Hepatocyte (in vitro differentiated cells): ENCODE data around the gene PRSS22. TPM values are rescaled to one million over a fixed set of nuclear protein-coding genes. Genes with fewer than 3 reads are reported as not detected.

Source experiments
- DNase-seq: peaks from one replicate; pipeline ENCODE4 v3.0.0-alpha.2; 2016; ENCODE audit warnings: low spot score
- H2AFZ ChIP-seq: fragments of 200-600 bp; sonication (generic); 2 replicates; pipeline ENCODE4 v1.6.0; 2016; ENCODE audit warnings: antibody characterized with exemption, mild to moderate bottlenecking
- H3K27ac ChIP-seq: fragments of 200-600 bp; sonication (generic); 2 replicates; pipeline ENCODE4 v1.5.1; 2016; ENCODE audit warnings: mild to moderate bottlenecking
- H3K27me3 ChIP-seq: fragments of 200-600 bp; sonication (generic); 2 replicates; pipeline ENCODE4 v1.6.1; 2016
- H3K36me3 ChIP-seq: fragments of 200-600 bp; sonication (generic); replicated peaks from 2 replicates; pipeline ENCODE4 v1.5.1; 2016; ENCODE audit warnings: low read depth; ENCODE audit not compliant: insufficient read depth
- H3K4me1 ChIP-seq: fragments of 200-600 bp; sonication (generic); 2 replicates; pipeline ENCODE4 v1.5.1; 2016; ENCODE audit warnings: mild to moderate bottlenecking, moderate library complexity; ENCODE audit not compliant: insufficient read depth
- H3K4me2 ChIP-seq: fragments of 200-600 bp; sonication (generic); 2 replicates; pipeline ENCODE4 v1.6.0; 2016
- H3K4me3 ChIP-seq: fragments of 200-600 bp; sonication (generic); 2 replicates; pipeline ENCODE4 v1.5.1; 2016; ENCODE audit warnings: mild to moderate bottlenecking
- H3K79me2 ChIP-seq: fragments of 200-600 bp; sonication (generic); 2 replicates; pipeline ENCODE4 v1.6.0; 2017; ENCODE audit warnings: mild to moderate bottlenecking
- H3K9me2 ChIP-seq: fragments of 200-600 bp; sonication (generic); replicated peaks from 2 replicates; pipeline ENCODE4 v1.6.0; 2017; ENCODE audit warnings: mild to moderate bottlenecking; ENCODE audit not compliant: insufficient read depth
- H3K9me3 ChIP-seq: fragments of 200-600 bp; sonication (generic); 2 replicates; pipeline ENCODE4 v1.5.1; 2016; ENCODE audit warnings: low read depth, mild to moderate bottlenecking
- H4K20me1 ChIP-seq: fragments of 200-600 bp; sonication (generic); 2 replicates; pipeline ENCODE4 v1.6.0; 2016; ENCODE audit warnings: mild to moderate bottlenecking; ENCODE audit not compliant: insufficient read depth, poor library complexity, severe bottlenecking
- EZH2 ChIP-seq: fragments of 200-600 bp; sonication (generic); IDR thresholded peaks from 2 replicates; pipeline ENCODE4 v1.6.1; 2016; ENCODE audit warnings: antibody characterized with exemption, mild to moderate bottlenecking, borderline replicate concordance
- EZH2phosphoT487 ChIP-seq: fragments of 200-600 bp; sonication (generic); IDR thresholded peaks from one replicate; pipeline ENCODE4 v1.6.1; 2018; ENCODE audit warnings: antibody characterized with exemption, mild to moderate bottlenecking, low read depth, moderate library complexity; ENCODE audit not compliant: unreplicated experiment, severe bottlenecking
- WGBS: methylation state at CpG from one replicate; pipeline ENCODE4 v1.1.6; 2016; ENCODE audit warnings: low lambda C conversion rate; ENCODE audit errors: missing lambda C conversion rate; 5-methylcytosine and 5-hydroxymethylcytosine counted together
- polyA plus RNA-seq: library from polyadenylated mRNA; unstranded; fragments of >200 nt; fragmentation: Nextera tagmentation; extraction: Ambion mirVana; gene quantifications from 2 replicates; pipeline ENCODE4 v1.2.1, GENCODE V29; 2016
- total RNA-seq: library from RNA; depleted of rRNA; stranded (reverse); fragments of >200 nt; gene quantifications from 2 replicates; pipeline ENCODE4 v1.2.3, GENCODE V29; 2014
- TF ChIP-seq, protein P1 (sequence below): fragments of 200-600 bp; sonication (generic); IDR thresholded peaks from 2 replicates; pipeline ENCODE4 v1.5.1; 2016; ENCODE audit warnings: antibody characterized with exemption, mild to moderate bottlenecking; ENCODE audit not compliant: poor library complexity

PRSS22 gene
- total and polyA plus RNA-seq, 2 experiments from 2014 or later: 60.2 to 66.3 TPM

DNA sequence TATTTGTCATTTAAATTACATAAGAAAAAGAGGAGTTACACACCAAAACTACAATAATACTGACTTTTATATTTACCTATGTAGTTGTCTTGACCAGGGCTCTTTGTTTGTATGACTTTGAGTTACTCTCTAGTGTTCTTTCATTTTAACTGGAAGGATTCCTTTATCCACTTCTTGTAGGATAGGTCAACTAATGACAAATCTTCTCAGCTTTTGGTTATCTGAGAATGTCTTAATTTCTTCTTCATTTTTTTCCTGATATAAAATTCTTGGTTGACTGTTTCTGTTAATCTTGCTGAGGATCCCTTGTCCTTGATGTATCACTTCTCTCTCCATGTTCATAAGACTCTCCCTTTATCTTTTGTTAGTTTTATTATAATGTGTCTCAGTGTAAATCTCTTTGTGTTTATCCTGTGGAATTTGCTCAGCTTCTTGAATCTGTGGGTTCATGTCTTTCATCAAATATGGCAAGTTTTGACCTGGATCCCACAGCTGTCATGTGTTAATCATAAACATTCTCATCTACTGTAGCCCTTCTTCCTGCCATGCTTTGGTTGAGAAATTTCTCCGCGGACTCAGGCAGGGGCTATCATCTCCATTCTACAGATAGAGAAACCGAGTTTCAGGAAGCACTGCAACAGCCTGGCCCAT, 54.3 kb downstream of the PRSS22 start:
- no peaks in the 10 kb centered on the region for H3K36me3 ChIP-seq
- no peaks in the 10 kb centered on the region for H3K27me3 ChIP-seq
- H3K9me3 ChIP-seq: no peaks in the 10 kb centered on the region
- no peak for TF ChIP-seq EZH2phosphoT487
- TF ChIP-seq EZH2: no peak
- TF ChIP-seq, protein P1, sequence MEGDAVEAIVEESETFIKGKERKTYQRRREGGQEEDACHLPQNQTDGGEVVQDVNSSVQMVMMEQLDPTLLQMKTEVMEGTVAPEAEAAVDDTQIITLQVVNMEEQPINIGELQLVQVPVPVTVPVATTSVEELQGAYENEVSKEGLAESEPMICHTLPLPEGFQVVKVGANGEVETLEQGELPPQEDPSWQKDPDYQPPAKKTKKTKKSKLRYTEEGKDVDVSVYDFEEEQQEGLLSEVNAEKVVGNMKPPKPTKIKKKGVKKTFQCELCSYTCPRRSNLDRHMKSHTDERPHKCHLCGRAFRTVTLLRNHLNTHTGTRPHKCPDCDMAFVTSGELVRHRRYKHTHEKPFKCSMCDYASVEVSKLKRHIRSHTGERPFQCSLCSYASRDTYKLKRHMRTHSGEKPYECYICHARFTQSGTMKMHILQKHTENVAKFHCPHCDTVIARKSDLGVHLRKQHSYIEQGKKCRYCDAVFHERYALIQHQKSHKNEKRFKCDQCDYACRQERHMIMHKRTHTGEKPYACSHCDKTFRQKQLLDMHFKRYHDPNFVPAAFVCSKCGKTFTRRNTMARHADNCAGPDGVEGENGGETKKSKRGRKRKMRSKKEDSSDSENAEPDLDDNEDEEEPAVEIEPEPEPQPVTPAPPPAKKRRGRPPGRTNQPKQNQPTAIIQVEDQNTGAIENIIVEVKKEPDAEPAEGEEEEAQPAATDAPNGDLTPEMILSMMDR: no peak
- H3K4me1 ChIP-seq: peaks cover 9% of the 10 kb centered on the region
- H3K79me2 ChIP-seq: no peaks in the 10 kb centered on the region
- H3K4me2 ChIP-seq: no peak overlapping the region
- no peaks in the 10 kb centered on the region for H3K9me2 ChIP-seq
- H4K20me1 ChIP-seq: no peaks in the 10 kb centered on the region
- H2AFZ ChIP-seq: no peak overlapping the region
- DNase-seq: no peak
- WGBS: 84% methylated on average over 3 of the region's 3 CpGs
- no peak overlapping the region for H3K27ac ChIP-seq
- no peak overlapping the region for H3K4me3 ChIP-seq

Other genes with a start within 250 kb of the PRSS22 start
- gene KCTD5, start 175.6 kb downstream of the PRSS22 start, total RNA-seq: 22.7 and 31.5 TPM in 2 replicates
- gene KCTD5, start 175.6 kb downstream of the PRSS22 start, polyA plus RNA-seq: 24.5 and 32.2 TPM in 2 replicates
- 1.4 and 4.3 TPM in 2 replicates for gene PRSS27, start 137.9 kb downstream of the PRSS22 start, total RNA-seq
- gene PRSS27, start 137.9 kb downstream of the PRSS22 start, polyA plus RNA-seq: 1.4 and 4.8 TPM in 2 replicates
- 82.9 and 142 TPM in 2 replicates for gene SRRM2, start 105.5 kb downstream of the PRSS22 start, total RNA-seq
- 403 and 666 TPM in 2 replicates for gene SRRM2, start 105.5 kb downstream of the PRSS22 start, polyA plus RNA-seq
- 255 and 540 TPM in 2 replicates for gene ELOB, start 80.9 kb downstream of the PRSS22 start, total RNA-seq
- 627 and 642 TPM in 2 replicates for gene ELOB, start 80.9 kb downstream of the PRSS22 start, polyA plus RNA-seq
- 0.20 TPM in 1 of 2 replicates, not detected in the other for gene PRSS33, start 70.6 kb downstream of the PRSS22 start, total RNA-seq
- not detected in 2 replicates for gene PRSS33, start 70.6 kb downstream of the PRSS22 start, polyA plus RNA-seq
- gene PRSS41, start 59.7 kb downstream of the PRSS22 start, total RNA-seq: not detected in 2 replicates
- gene PRSS41, start 59.7 kb downstream of the PRSS22 start, polyA plus RNA-seq: not detected in 2 replicates
- not detected in 2 replicates for gene PRSS21, start 40.9 kb downstream of the PRSS22 start, total RNA-seq
- not detected in 2 replicates for gene PRSS21, start 40.9 kb downstream of the PRSS22 start, polyA plus RNA-seq
- gene ZG16B, start 27.9 kb downstream of the PRSS22 start, total RNA-seq: 4.3 and 5.4 TPM in 2 replicates
- 4.9 and 7.9 TPM in 2 replicates for gene ZG16B, start 27.9 kb downstream of the PRSS22 start, polyA plus RNA-seq
- gene FLYWCH2, start 25.0 kb upstream of the PRSS22 start, total RNA-seq: 31.6 and 45.1 TPM in 2 replicates
- gene FLYWCH2, start 25.0 kb upstream of the PRSS22 start, polyA plus RNA-seq: 33.1 and 40.0 TPM in 2 replicates
- 11.7 and 14.6 TPM in 2 replicates for gene FLYWCH1, start 53.8 kb upstream of the PRSS22 start, total RNA-seq
- gene FLYWCH1, start 53.8 kb upstream of the PRSS22 start, polyA plus RNA-seq: 16.9 and 17.1 TPM in 2 replicates
- 0.52 and 3.6 TPM in 2 replicates for gene KREMEN2, start 106.1 kb upstream of the PRSS22 start, total RNA-seq
- gene KREMEN2, start 106.1 kb upstream of the PRSS22 start, polyA plus RNA-seq: 4.9 and 5.8 TPM in 2 replicates
- gene PAQR4, start 111.2 kb upstream of the PRSS22 start, total RNA-seq: 2.8 and 4.5 TPM in 2 replicates
- 3.7 and 8.3 TPM in 2 replicates for gene PAQR4, start 111.2 kb upstream of the PRSS22 start, polyA plus RNA-seq
- 5.5 and 7.7 TPM in 2 replicates for gene PKMYT1, start 122.3 kb upstream of the PRSS22 start, total RNA-seq
- gene PKMYT1, start 122.3 kb upstream of the PRSS22 start, polyA plus RNA-seq: 17.1 and 21.0 TPM in 2 replicates
- gene CLDN9, start 154.8 kb upstream of the PRSS22 start, total RNA-seq: 2.0 and 3.5 TPM in 2 replicates
- 8.9 and 9.0 TPM in 2 replicates for gene CLDN9, start 154.8 kb upstream of the PRSS22 start, polyA plus RNA-seq
- gene CLDN6, start 160.0 kb upstream of the PRSS22 start, total RNA-seq: 258 and 297 TPM in 2 replicates
- gene CLDN6, start 160.0 kb upstream of the PRSS22 start, polyA plus RNA-seq: 568 and 574 TPM in 2 replicates
- gene TNFRSF12A, start 162.2 kb upstream of the PRSS22 start, total RNA-seq: 126 and 127 TPM in 2 replicates
- 385 and 452 TPM in 2 replicates for gene TNFRSF12A, start 162.2 kb upstream of the PRSS22 start, polyA plus RNA-seq
- 19.7 and 35.7 TPM in 2 replicates for gene HCFC1R1, start 165.8 kb upstream of the PRSS22 start, total RNA-seq
- 158 and 201 TPM in 2 replicates for gene HCFC1R1, start 165.8 kb upstream of the PRSS22 start, polyA plus RNA-seq
- gene THOC6, start 165.9 kb upstream of the PRSS22 start, total RNA-seq: 35.6 and 41.2 TPM in 2 replicates
- gene THOC6, start 165.9 kb upstream of the PRSS22 start, polyA plus RNA-seq: 79.4 and 86.2 TPM in 2 replicates
- 10.0 and 12.3 TPM in 2 replicates for gene BICDL2, start 178.8 kb upstream of the PRSS22 start, total RNA-seq
- 11.8 and 12.8 TPM in 2 replicates for gene BICDL2, start 178.8 kb upstream of the PRSS22 start, polyA plus RNA-seq
- gene MMP25, start 188.4 kb upstream of the PRSS22 start, total RNA-seq: 0.60 TPM in 1 of 2 replicates, not detected in the other
- gene MMP25, start 188.4 kb upstream of the PRSS22 start, polyA plus RNA-seq: 6.3 and 8.7 TPM in 2 replicates
- gene IL32, start 207.5 kb upstream of the PRSS22 start, total RNA-seq: 82.0 and 110 TPM in 2 replicates
- gene IL32, start 207.5 kb upstream of the PRSS22 start, polyA plus RNA-seq: 124 and 131 TPM in 2 replicates
- not detected in 2 replicates for gene ZSCAN10, start 241.1 kb upstream of the PRSS22 start, total RNA-seq
- gene ZSCAN10, start 241.1 kb upstream of the PRSS22 start, polyA plus RNA-seq: not detected in 2 replicates